GM08714 (cell line): Measurements from ENCODE around the gene TEX28.
"Not testable (repeated sequence)": the region's sequence is repeated elsewhere in the genome, so short reads cannot be mapped to it uniquely, and the experiment has no call there.

ENCODE experiments used
- H3K4me3 ChIP-seq: fragments of 200-500 bp; sonication (Bioruptor generic); 2 replicates; pipeline ENCODE4 v1.5.1; 2014; ENCODE audit warnings: mild to moderate bottlenecking, low read length, inconsistent platforms
- ZNF274 ChIP-seq: IDR thresholded peaks from 2 replicates; pipeline ENCODE4 v1.6.1; 2012; ENCODE audit warnings: mild to moderate bottlenecking, low read depth, low read length

TEX28 gene

DNA sequence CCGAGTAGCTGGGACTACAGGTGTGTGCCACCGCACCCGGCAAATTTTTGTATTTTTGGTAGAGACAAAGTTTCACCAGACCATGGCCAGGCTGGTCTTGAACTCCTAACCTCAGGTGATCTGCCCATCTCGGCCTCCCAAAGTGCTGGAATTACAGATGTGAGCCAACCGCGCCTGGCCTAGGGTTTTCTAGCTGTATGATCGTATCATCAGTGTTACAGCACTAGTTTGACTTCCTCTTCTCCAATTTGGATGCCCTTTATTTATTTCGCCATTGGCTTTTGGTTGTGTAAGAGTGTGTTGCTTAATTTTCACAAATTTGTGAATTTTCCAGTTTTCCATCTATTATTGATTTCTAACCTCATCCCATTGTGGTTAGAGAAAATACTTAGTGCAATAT, 5.9 kb upstream of the TEX28 start:
- H3K4me3 ChIP-seq = no peak overlapping the region
- no peak for TF ChIP-seq ZNF274

- no peak for TF ChIP-seq ZNF274
- no peak overlapping the region for H3K4me3 ChIP-seq
These were observed 3.4 kb upstream of the TEX28 start for GRCh38 chrX:154298312-154298711.

DNA sequence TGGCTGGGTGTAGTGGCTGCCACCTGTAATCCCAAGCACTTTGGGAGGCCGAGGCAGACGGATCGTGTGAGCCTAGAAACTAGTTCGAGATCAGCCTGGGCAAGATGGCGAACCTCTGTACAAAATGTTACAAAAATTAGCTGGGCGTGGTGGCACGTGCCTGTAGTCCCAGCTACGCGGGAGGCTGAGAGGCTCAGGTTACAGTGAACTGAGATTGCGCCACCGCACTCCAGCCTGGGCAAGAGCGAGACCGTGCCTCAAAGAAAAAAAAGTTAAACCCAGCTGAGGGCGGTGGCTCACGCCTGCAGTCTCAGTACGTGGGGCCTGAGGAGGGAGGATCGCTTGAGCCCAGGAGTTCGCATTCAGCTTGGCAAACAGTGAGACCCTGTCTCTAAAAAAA, 1.8 kb upstream of the TEX28 start:
- no peak for TF ChIP-seq ZNF274
- no peak overlapping the region for H3K4me3 ChIP-seq

GRCh38 chrX:154295664-154296310, 863 bp upstream of the TEX28 start, which contains the start of gene TKTL1:
Gene TKTL1 (plus strand): TSS chrX:154295795. CDS start chrX:154295860, 65 bp downstream.
- H3K4me3 ChIP-seq = no peak within 1 kb of the TSS
- no peak for TF ChIP-seq ZNF274

- not testable (repeated sequence) for H3K4me3 ChIP-seq
These were observed 8.5 kb downstream of the TEX28 start for GRCh38 chrX:154286406-154286805.

GRCh38 chrX:154284489-154285338, 10.2 kb downstream of the TEX28 start:
- H3K4me3 ChIP-seq = not testable (repeated sequence)

GRCh38 chrX:154269245-154269644, 25.7 kb downstream of the TEX28 start:
- not testable (repeated sequence) for H3K4me3 ChIP-seq

DNA sequence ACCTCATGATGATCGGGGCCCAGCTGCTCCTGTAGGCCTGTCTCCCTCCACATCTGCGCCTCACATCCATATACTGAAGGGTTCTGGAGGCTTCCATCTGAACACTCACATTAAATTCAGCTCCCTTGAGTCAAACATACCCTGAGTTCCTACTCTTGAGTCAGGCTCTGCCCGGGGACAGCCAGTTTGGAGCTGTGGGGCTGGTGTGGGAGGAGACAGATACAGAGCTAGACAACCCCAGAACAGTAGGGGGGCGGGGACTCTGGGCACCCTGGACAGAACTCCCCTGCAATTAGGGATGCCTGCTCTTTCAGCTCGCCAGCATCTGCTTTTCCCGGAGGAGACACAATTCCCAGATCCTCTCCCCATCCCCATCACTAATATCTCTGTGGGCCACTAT, 31.9 kb downstream of the TEX28 start:
- not testable (repeated sequence) for H3K4me3 ChIP-seq

GRCh38 chrX:154258711-154259110, 36.2 kb downstream of the TEX28 start:
- H3K4me3 ChIP-seq = not testable (repeated sequence)

- not testable (repeated sequence) for H3K4me3 ChIP-seq
These were observed 37.6 kb downstream of the TEX28 start, which contains the start of gene OPN1MW3 for GRCh38 chrX:154257282-154257681. Gene OPN1MW3 (plus strand): TSS chrX:154257582. CDS start chrX:154257620, 38 bp downstream.

DNA sequence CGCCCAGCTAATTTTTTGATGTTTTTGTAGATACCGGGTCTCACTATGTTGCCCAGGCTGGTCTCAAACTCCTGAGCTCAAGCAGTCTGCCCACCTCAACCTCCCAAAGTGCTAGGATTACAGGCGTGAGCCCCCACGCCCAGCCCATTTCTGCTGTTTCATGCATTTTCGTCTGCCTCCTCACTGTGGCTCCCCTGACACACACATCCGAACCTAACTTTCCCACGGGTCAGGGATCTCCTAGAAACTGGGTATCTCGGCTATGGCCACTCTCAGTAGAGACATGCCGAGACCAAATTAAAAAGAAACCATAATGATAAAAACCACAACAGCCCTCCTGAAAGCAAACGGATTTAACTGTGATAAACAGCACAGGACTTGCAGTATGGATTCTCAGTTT, 46.8 kb downstream of the TEX28 start:
- H3K4me3 ChIP-seq = not testable (repeated sequence)

GRCh38 chrX:154247377-154248045, 47.4 kb downstream of the TEX28 start:
- H3K4me3 ChIP-seq = not testable (repeated sequence)

DNA sequence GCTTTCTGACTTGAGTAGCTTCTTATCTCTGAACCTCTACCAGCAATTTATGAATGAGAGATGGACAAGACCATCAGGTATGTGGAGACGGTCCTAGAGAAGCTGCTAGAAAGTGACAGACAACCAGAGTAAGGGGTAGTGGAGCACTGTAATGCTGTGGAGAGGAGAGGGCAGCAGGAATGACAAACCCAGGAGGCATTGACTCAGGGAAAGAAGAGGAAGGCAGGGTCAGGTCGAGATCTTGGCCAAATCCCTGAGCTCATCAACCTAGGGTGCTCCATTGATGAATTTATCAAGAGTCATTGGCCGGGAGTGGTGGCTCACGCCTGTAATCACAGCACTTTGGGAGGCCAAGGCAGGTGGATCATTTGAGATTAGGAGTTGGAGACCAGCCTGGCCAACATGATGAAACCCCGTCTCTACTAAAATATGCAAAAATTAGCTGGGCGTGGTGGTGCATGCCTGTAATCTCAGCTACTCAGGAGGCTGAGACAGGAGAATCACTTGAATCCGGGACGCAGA, 54.9 kb downstream of the TEX28 start:
- not testable (repeated sequence) for H3K4me3 ChIP-seq

GRCh38 chrX:154238939-154239559, 55.9 kb downstream of the TEX28 start:
- H3K4me3 ChIP-seq = not testable (repeated sequence)

DNA sequence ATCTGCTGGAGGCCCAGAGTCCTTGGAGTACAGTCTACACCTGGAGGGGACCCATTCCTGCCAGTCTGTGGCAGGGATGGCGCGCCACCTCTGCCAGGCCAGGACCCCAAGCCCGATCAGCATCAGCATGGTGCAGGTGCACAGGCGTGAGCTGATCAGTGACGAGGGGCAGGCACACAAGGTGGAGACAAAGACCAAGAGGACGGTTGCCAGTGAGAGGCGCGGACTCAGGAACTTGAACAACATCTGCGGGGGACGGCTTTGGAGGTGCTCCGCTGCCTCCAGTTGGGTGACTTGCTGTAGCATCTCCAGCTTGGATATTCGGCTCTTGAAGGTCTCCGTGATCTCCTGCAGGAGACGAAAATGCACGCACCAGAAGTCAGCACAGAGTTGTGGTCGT, 61.3 kb downstream of the TEX28 start:
- not testable (repeated sequence) for H3K4me3 ChIP-seq

- not testable (repeated sequence) for H3K4me3 ChIP-seq
These were observed 63.5 kb downstream of the TEX28 start for GRCh38 chrX:154231443-154231842.

GRCh38 chrX:154226706-154227105, 68.2 kb downstream of the TEX28 start:
- not testable (repeated sequence) for H3K4me3 ChIP-seq

GRCh38 chrX:154225292-154225691, 69.6 kb downstream of the TEX28 start:
- H3K4me3 ChIP-seq = not testable (repeated sequence)
